Astrocyte (in vitro differentiated cells and primary cell): ENCODE data around the gene HOMER3.

Source experiments
- EZH2 ChIP-seq: IDR thresholded peaks from 2 replicates; pipeline ENCODE4 v1.6.1; 2012; ENCODE audit warnings: mild to moderate bottlenecking, low read length, inconsistent platforms; ENCODE audit not compliant: insufficient read depth
- TF ChIP-seq, protein P1 (sequence below): IDR thresholded peaks from 2 replicates; pipeline ENCODE4 v1.5.1; 2011; ENCODE audit warnings: low read depth, mild to moderate bottlenecking, inconsistent platforms, low read length, moderate library complexity; ENCODE audit not compliant: insufficient read depth

GRCh38 chr19:18910801-18911436, 30.1 kb downstream of the HOMER3 start:
- TF ChIP-seq EZH2, result no peak
- TF ChIP-seq, protein P1, sequence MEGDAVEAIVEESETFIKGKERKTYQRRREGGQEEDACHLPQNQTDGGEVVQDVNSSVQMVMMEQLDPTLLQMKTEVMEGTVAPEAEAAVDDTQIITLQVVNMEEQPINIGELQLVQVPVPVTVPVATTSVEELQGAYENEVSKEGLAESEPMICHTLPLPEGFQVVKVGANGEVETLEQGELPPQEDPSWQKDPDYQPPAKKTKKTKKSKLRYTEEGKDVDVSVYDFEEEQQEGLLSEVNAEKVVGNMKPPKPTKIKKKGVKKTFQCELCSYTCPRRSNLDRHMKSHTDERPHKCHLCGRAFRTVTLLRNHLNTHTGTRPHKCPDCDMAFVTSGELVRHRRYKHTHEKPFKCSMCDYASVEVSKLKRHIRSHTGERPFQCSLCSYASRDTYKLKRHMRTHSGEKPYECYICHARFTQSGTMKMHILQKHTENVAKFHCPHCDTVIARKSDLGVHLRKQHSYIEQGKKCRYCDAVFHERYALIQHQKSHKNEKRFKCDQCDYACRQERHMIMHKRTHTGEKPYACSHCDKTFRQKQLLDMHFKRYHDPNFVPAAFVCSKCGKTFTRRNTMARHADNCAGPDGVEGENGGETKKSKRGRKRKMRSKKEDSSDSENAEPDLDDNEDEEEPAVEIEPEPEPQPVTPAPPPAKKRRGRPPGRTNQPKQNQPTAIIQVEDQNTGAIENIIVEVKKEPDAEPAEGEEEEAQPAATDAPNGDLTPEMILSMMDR, result no peak
